ENCODE measurements around the gene COL4A3. TPM values are rescaled to one million over a fixed set of nuclear protein-coding genes. Genes with fewer than 3 reads are reported as not detected.

The COL4A3 gene
- total RNA-seq, 2 donors from 2014 or later, result 1.6 to 16.5 TPM

GRCh38 chr2:227205701-227206100, 41.3 kb downstream of the COL4A3 start:
- no peak overlapping the region for H3K4me3 ChIP-seq
- 67 to 81% methylated on average over 4 of the region's 4 CpGs for WGBS, 2 donors
- no peak for ATAC-seq

GRCh38 chr2:227206406-227206805, 42.0 kb downstream of the COL4A3 start:
- Histone ChIP-seq H3K9me3 (no peaks in the 10 kb centered on the region), H3K36me3 (replicated peaks in 1 of 2; ENCODE audit: insufficient read depth in 1 of 2, low read depth in 2 of 2) (no peaks in the 10 kb centered on the region), H3K4me1 (no peaks in the 10 kb centered on the region), H3K27me3 (no peaks in the 10 kb centered on the region), H3K27ac (no peak overlapping the region), H3K4me3 (no peak overlapping the region)
- WGBS, 2 donors, result 84 to 92% methylated on average over 9 of the region's 9 CpGs
- intact Hi-C loops (cut with DNase I), result no loop called here
- DNase-seq (no peak), ATAC-seq (no peak)
- no peak for TF ChIP-seq CTCF (IDR thresholded peaks at IDR 0.05)
- no peak for TF ChIP-seq POLR2A (IDR thresholded peaks at IDR 0.05)

More at GRCh38 chr2:227205701-227206100, 41.3 kb downstream of the COL4A3 start:
- no peak overlapping the region for H3K27ac ChIP-seq
- DNase-seq, result no peak
- no peaks in the 10 kb centered on the region for H3K36me3 ChIP-seq (replicated peaks in 1 of 2; ENCODE audit: insufficient read depth in 1 of 2, low read depth in 2 of 2)
- intact Hi-C loops (cut with DNase I), result no loop called here
- no peaks in the 10 kb centered on the region for H3K9me3 ChIP-seq
- no peak for TF ChIP-seq POLR2A (IDR thresholded peaks at IDR 0.05)
- no peak for TF ChIP-seq CTCF (IDR thresholded peaks at IDR 0.05)
- H3K27me3 ChIP-seq, result no peaks in the 10 kb centered on the region
- H3K4me1 ChIP-seq, result no peaks in the 10 kb centered on the region

GRCh38 chr2:227207573-227207972, 43.1 kb downstream of the COL4A3 start:
- WGBS, 2 donors, result 81 to 100% methylated on average over 2 of the region's 2 CpGs
- Histone ChIP-seq H3K4me3 (no peak overlapping the region), H3K36me3 (replicated peaks in 1 of 2; ENCODE audit: insufficient read depth in 1 of 2, low read depth in 2 of 2) (no peaks in the 10 kb centered on the region), H3K27me3 (no peaks in the 10 kb centered on the region), H3K27ac (no peak overlapping the region), H3K9me3 (no peaks in the 10 kb centered on the region), H3K4me1 (no peaks in the 10 kb centered on the region)
- ATAC-seq, result no peak
- no peak for DNase-seq
- intact Hi-C loops (cut with DNase I), result no loop called here
- TF ChIP-seq CTCF (IDR thresholded peaks at IDR 0.05) (no peak), POLR2A (IDR thresholded peaks at IDR 0.05) (no peak)

GRCh38 chr2:227214622-227215041, 50.2 kb downstream of the COL4A3 start:
- no peak for TF ChIP-seq CTCF (IDR thresholded peaks at IDR 0.05)
- TF ChIP-seq POLR2A (IDR thresholded peaks at IDR 0.05), result no peak
- no peak overlapping the region for H3K27ac ChIP-seq
- no peaks in the 10 kb centered on the region for H3K9me3 ChIP-seq
- no peak for ATAC-seq
- DNase-seq, result no peak
- no peaks in the 10 kb centered on the region for H3K27me3 ChIP-seq
- WGBS, 2 donors, result 83 to 94% methylated on average over 3 of the region's 3 CpGs
- no peaks in the 10 kb centered on the region for H3K36me3 ChIP-seq (replicated peaks in 1 of 2; ENCODE audit: insufficient read depth in 1 of 2, low read depth in 2 of 2)
- H3K4me3 ChIP-seq, result no peak overlapping the region
- no peaks in the 10 kb centered on the region for H3K4me1 ChIP-seq
- intact Hi-C loops (cut with DNase I), result no loop called here

- intact Hi-C loops (cut with DNase I), result no loop called here
- no peak for DNase-seq
- ATAC-seq, result no peak
- Histone ChIP-seq H3K4me1 (no peaks in the 10 kb centered on the region), H3K36me3 (replicated peaks in 1 of 2; ENCODE audit: insufficient read depth in 1 of 2, low read depth in 2 of 2) (no peaks in the 10 kb centered on the region), H3K27ac (no peak overlapping the region), H3K4me3 (no peak overlapping the region), H3K9me3 (no peaks in the 10 kb centered on the region), H3K27me3 (no peaks in the 10 kb centered on the region)
- no peak for TF ChIP-seq POLR2A (IDR thresholded peaks at IDR 0.05)
- TF ChIP-seq CTCF (IDR thresholded peaks at IDR 0.05), result no peak
- WGBS, 2 donors, result 49 to 52% methylated on average over 4 of the region's 4 CpGs
Measured at GRCh38 chr2:227219312-227220105, 55.1 kb downstream of the COL4A3 start.
